ENCODE data around the gene SART1.

Gene SART1

GRCh38 chr11:65932558-65932919 lies 29.0 kb upstream of the SART1 start:
- Histone ChIP-seq H3K27ac (ENCODE audit: low read length) (no peak overlapping the region), H2AFZ (ENCODE audit: low read length) (no peak overlapping the region), H3K27me3 (replicated peaks; ENCODE audit: insufficient read depth, low read length) (no peaks in the 10 kb centered on the region), H3K9me3 (replicated peaks; ENCODE audit: insufficient read depth, low read length) (no peaks in the 10 kb centered on the region), H4K20me1 (ENCODE audit: insufficient read depth, low read length) (no peaks in the 10 kb centered on the region), H3K79me2 (ENCODE audit: low read length) (no peaks in the 10 kb centered on the region), H3F3A (ENCODE audit: insufficient read depth, low read length) (peaks cover 17% of the 10 kb centered on the region), H3K9ac (ENCODE audit: low read length) (no peak overlapping the region), H3K36me3 (replicated peaks; ENCODE audit: insufficient read depth, low read length) (no peaks in the 10 kb centered on the region), H3K4me2 (ENCODE audit: low read depth, low read length) (no peak overlapping the region), H3K4me1 (ENCODE audit: low read length) (peaks cover 15% of the 10 kb centered on the region), H3K9me2 (replicated peaks; ENCODE audit: insufficient read depth, low read length) (no peaks in the 10 kb centered on the region), H3K4me3 (ENCODE audit: low read length) (no peak overlapping the region)
- TF ChIP-seq EZH2phosphoT487 (IDR thresholded peaks at IDR 0.05; ENCODE audit: low read length) = no peak
- no peak for TF ChIP-seq EZH2 (optimal IDR thresholded peaks at IDR 0.05; ENCODE audit: low read depth, low read length)
- DNase-seq = no peak

GRCh38 chr11:65934014-65934413 lies 27.5 kb upstream of the SART1 start:
- Histone ChIP-seq H3K27me3 (replicated peaks; ENCODE audit: insufficient read depth, low read length) (no peaks in the 10 kb centered on the region), H3K27ac (ENCODE audit: low read length) (no peak overlapping the region), H3F3A (ENCODE audit: insufficient read depth, low read length) (peaks cover 2% of the 10 kb centered on the region), H3K4me3 (ENCODE audit: low read length) (no peak overlapping the region), H3K4me2 (ENCODE audit: low read depth, low read length) (no peak overlapping the region), H3K9me3 (replicated peaks; ENCODE audit: insufficient read depth, low read length) (no peaks in the 10 kb centered on the region), H3K36me3 (replicated peaks; ENCODE audit: insufficient read depth, low read length) (no peaks in the 10 kb centered on the region), H3K4me1 (ENCODE audit: low read length) (peaks cover 3% of the 10 kb centered on the region), H4K20me1 (ENCODE audit: insufficient read depth, low read length) (no peaks in the 10 kb centered on the region), H3K9me2 (replicated peaks; ENCODE audit: insufficient read depth, low read length) (no peaks in the 10 kb centered on the region), H3K79me2 (ENCODE audit: low read length) (no peaks in the 10 kb centered on the region), H3K9ac (ENCODE audit: low read length) (no peak overlapping the region), H2AFZ (ENCODE audit: low read length) (no peak overlapping the region)
- no peak for TF ChIP-seq EZH2 (optimal IDR thresholded peaks at IDR 0.05; ENCODE audit: low read depth, low read length)
- TF ChIP-seq EZH2phosphoT487 (IDR thresholded peaks at IDR 0.05; ENCODE audit: low read length) = no peak
- TF ChIP-seq CTCF (IDR thresholded peaks at IDR 0.05; ENCODE audit: low read length) = no peak
- no peak for DNase-seq

GRCh38 chr11:65937766-65938165 lies 23.8 kb upstream of the SART1 start:
- no peaks in the 10 kb centered on the region for H3K36me3 ChIP-seq (replicated peaks; ENCODE audit: insufficient read depth, low read length)
- no peaks in the 10 kb centered on the region for H3K9me3 ChIP-seq (replicated peaks; ENCODE audit: insufficient read depth, low read length)
- TF ChIP-seq EZH2phosphoT487 (IDR thresholded peaks at IDR 0.05; ENCODE audit: low read length) = no peak
- TF ChIP-seq CTCF (IDR thresholded peaks at IDR 0.05; ENCODE audit: low read length) = no peak
- TF ChIP-seq EZH2 (optimal IDR thresholded peaks at IDR 0.05; ENCODE audit: low read depth, low read length) = no peak
- H3K4me1 ChIP-seq (ENCODE audit: low read length) = no peaks in the 10 kb centered on the region
- H3K27ac ChIP-seq (ENCODE audit: low read length) = no peak overlapping the region
- no peaks in the 10 kb centered on the region for H4K20me1 ChIP-seq (ENCODE audit: insufficient read depth, low read length)
- no peak overlapping the region for H3K4me2 ChIP-seq (ENCODE audit: low read depth, low read length)
- H3K9ac ChIP-seq (ENCODE audit: low read length) = no peak overlapping the region
- no peaks in the 10 kb centered on the region for H3K27me3 ChIP-seq (replicated peaks; ENCODE audit: insufficient read depth, low read length)
- no peak overlapping the region for H3K4me3 ChIP-seq (ENCODE audit: low read length)
- H3K79me2 ChIP-seq (ENCODE audit: low read length) = no peaks in the 10 kb centered on the region
- DNase-seq = no peak
- no peaks in the 10 kb centered on the region for H3F3A ChIP-seq (ENCODE audit: insufficient read depth, low read length)
- H3K9me2 ChIP-seq (replicated peaks; ENCODE audit: insufficient read depth, low read length) = no peaks in the 10 kb centered on the region
- H2AFZ ChIP-seq (ENCODE audit: low read length) = no peak overlapping the region

- Histone ChIP-seq H3K27ac (ENCODE audit: low read length) (no peak overlapping the region), H4K20me1 (ENCODE audit: insufficient read depth, low read length) (no peaks in the 10 kb centered on the region), H3K27me3 (replicated peaks; ENCODE audit: insufficient read depth, low read length) (no peaks in the 10 kb centered on the region), H3K4me1 (ENCODE audit: low read length) (0 out of 2 replicates have a peak, but pooled peaks cover 4% of the 10 kb centered on the region), H3K9me3 (replicated peaks; ENCODE audit: insufficient read depth, low read length) (no peaks in the 10 kb centered on the region), H2AFZ (ENCODE audit: low read length) (no peak overlapping the region), H3K9ac (ENCODE audit: low read length) (no peak overlapping the region), H3K4me3 (ENCODE audit: low read length) (no peak overlapping the region), H3K36me3 (replicated peaks; ENCODE audit: insufficient read depth, low read length) (no peaks in the 10 kb centered on the region), H3K9me2 (replicated peaks; ENCODE audit: insufficient read depth, low read length) (no peaks in the 10 kb centered on the region), H3F3A (ENCODE audit: insufficient read depth, low read length) (no peaks in the 10 kb centered on the region), H3K4me2 (ENCODE audit: low read depth, low read length) (no peak overlapping the region), H3K79me2 (ENCODE audit: low read length) (no peaks in the 10 kb centered on the region)
- TF ChIP-seq EZH2phosphoT487 (IDR thresholded peaks at IDR 0.05; ENCODE audit: low read length) (no peak), CTCF (IDR thresholded peaks at IDR 0.05; ENCODE audit: low read length) (no peak), EZH2 (optimal IDR thresholded peaks at IDR 0.05; ENCODE audit: low read depth, low read length) (no peak)
- DNase-seq = no peak
Observed at GRCh38 chr11:65941720-65942310, 19.7 kb upstream of the SART1 start.
